ENCODE results near the gene RABGAP1.

- no peak for TF ChIP-seq CTCF (conservative IDR thresholded peaks at IDR 0.05; ENCODE audit: low read length)
- TF ChIP-seq EZH2phosphoT487 (IDR thresholded peaks at IDR 0.05; ENCODE audit: borderline replicate concordance, low read depth, low read length) = no peak
These were observed 121.7 kb downstream of the RABGAP1 start for GRCh38 chr9:123062351-123063176.
